HepG2 (cell line): ENCODE measurements around the gene CTCF. TPM values are rescaled to one million over a fixed set of nuclear protein-coding genes. Genes with fewer than 3 reads are reported as not detected.

Experiments
- ASH2L ChIP-seq: fragments of 300-600, 200-600 bp; sonication (generic); IDR thresholded peaks from 2 replicates; pipeline ENCODE4 v1.7.0; 2017; ENCODE audit warnings: low read depth, mild to moderate bottlenecking, moderate library complexity, mixed read lengths, low read length; ENCODE audit not compliant: insufficient read length
- ETV6 ChIP-seq: sonication (generic); formaldehyde crosslinking; conservative IDR thresholded peaks from 2 replicates; pipeline ENCODE4 v1.4.0; 2020; ENCODE audit warnings: missing genetic modification reagents
- HES4 ChIP-seq: sonication (generic); formaldehyde crosslinking; IDR thresholded peaks from 2 replicates; pipeline ENCODE4 v1.9.0; 2021; ENCODE audit warnings: mild to moderate bottlenecking, missing genetic modification reagents, borderline replicate concordance
- KDM1A ChIP-seq: IDR thresholded peaks from 2 replicates; pipeline ENCODE4 v1.6.1; 2016; ENCODE audit warnings: missing compliant biosample characterization
- KDM3A ChIP-seq: IDR thresholded peaks from 2 replicates; pipeline ENCODE4 v1.6.1; 2018; ENCODE audit warnings: low read depth, missing compliant biosample characterization
- SP1 ChIP-seq, 2 experiments: fragments of 450-650 bp in 1 of 2; sonication (generic) in 1 of 2; formaldehyde crosslinking in 1 of 2; IDR thresholded peaks; 2 replicates each; pipeline versions ENCODE4 v1.4.0 to v1.6.1; 2016 to 2020; ENCODE audit warnings: missing genetic modification reagents in 1 of 2
- STAT5B ChIP-seq: sonication (generic); formaldehyde crosslinking; IDR thresholded peaks from 2 replicates; pipeline ENCODE4 v1.4.0; 2020; ENCODE audit warnings: missing genetic modification reagents
- ZBTB20 ChIP-seq: sonication (generic); formaldehyde crosslinking; IDR thresholded peaks from 2 replicates; pipeline ENCODE4 v1.8.1; 2023; ENCODE audit warnings: missing genetic modification reagents, low read depth, mild to moderate bottlenecking, borderline replicate concordance
- ZNF550 ChIP-seq: sonication (generic); formaldehyde crosslinking; IDR thresholded peaks from 2 replicates; pipeline ENCODE4 v1.4.0; 2020; ENCODE audit warnings: mild to moderate bottlenecking, missing genetic modification reagents, borderline replicate concordance
- ZNF572 ChIP-seq: sonication (generic); formaldehyde crosslinking; IDR thresholded peaks from 2 replicates; pipeline ENCODE4 v1.5.1; 2020; ENCODE audit warnings: mild to moderate bottlenecking, missing genetic modification reagents
- ZNF839 ChIP-seq: sonication (generic); formaldehyde crosslinking; IDR thresholded peaks from 2 replicates; pipeline ENCODE4 v1.4.0; 2020; ENCODE audit warnings: missing genetic modification reagents, mild to moderate bottlenecking, borderline replicate concordance
- polyA plus RNA-seq, 8 experiments: library from polyadenylated mRNA; depleted of rRNA in 3 of 8; stranded (reverse) in 7 of 8; unstranded in 1 of 8; fragments of >200 nt; fragmentation: Illumina TruSeq in 4 of 8; extraction: Trizol in 4 of 8; gene quantifications; 2 replicates each; pipeline versions ENCODE4 v1.2.1 to v1.2.3, GENCODE V29; 2011 to 2016; ENCODE audit warnings: low read depth in 4 of 8, missing spikeins in 1 of 8, mixed read lengths in 1 of 8; ENCODE audit not compliant: insufficient read depth in 1 of 8
- total RNA-seq, 5 experiments: library from RNA; depleted of rRNA; stranded (reverse); fragments of >200 nt; fragmentation: Illumina TruSeq; extraction: Trizol; gene quantifications; 2 replicates each; pipeline ENCODE4 v1.2.3, GENCODE V29; 2016; ENCODE audit warnings: low read depth in 1 of 5
- TF ChIP-seq, protein P1 (sequence below): sonication (generic); formaldehyde crosslinking; IDR thresholded peaks from 2 replicates; pipeline ENCODE4 v1.9.0; 2021; ENCODE audit warnings: missing genetic modification reagents, borderline replicate concordance
- TF ChIP-seq, protein P2 (sequence below): sonication (generic); formaldehyde crosslinking; IDR thresholded peaks from 2 replicates; pipeline ENCODE4 v1.9.0; 2021; ENCODE audit warnings: missing genetic modification reagents, borderline replicate concordance
- TF ChIP-seq, protein P3 (sequence below): sonication (generic); formaldehyde crosslinking; IDR thresholded peaks from 2 replicates; pipeline ENCODE4 v1.8.0; 2022; ENCODE audit warnings: mild to moderate bottlenecking, missing genetic modification reagents
- TF ChIP-seq, protein P4 (sequence below): IDR thresholded peaks from 2 replicates; pipeline ENCODE4 v1.6.1; 2016; ENCODE audit warnings: mild to moderate bottlenecking
- TF ChIP-seq, protein P5 (sequence below): sonication (generic); formaldehyde crosslinking; conservative IDR thresholded peaks from 2 replicates; pipeline ENCODE4 v1.4.0; 2020; ENCODE audit warnings: mild to moderate bottlenecking, missing genetic modification reagents, moderate library complexity
- TF ChIP-seq, protein P6 (sequence below): IDR thresholded peaks from 2 replicates; pipeline ENCODE4 v1.6.1; 2012; ENCODE audit warnings: inconsistent platforms

CTCF gene
- total and polyA plus RNA-seq, 2 of the 13 experiments (the other 11 are each of a cell fraction or from before 2014, with no cell fraction given) = 19.5 to 37.5 TPM

DNA sequence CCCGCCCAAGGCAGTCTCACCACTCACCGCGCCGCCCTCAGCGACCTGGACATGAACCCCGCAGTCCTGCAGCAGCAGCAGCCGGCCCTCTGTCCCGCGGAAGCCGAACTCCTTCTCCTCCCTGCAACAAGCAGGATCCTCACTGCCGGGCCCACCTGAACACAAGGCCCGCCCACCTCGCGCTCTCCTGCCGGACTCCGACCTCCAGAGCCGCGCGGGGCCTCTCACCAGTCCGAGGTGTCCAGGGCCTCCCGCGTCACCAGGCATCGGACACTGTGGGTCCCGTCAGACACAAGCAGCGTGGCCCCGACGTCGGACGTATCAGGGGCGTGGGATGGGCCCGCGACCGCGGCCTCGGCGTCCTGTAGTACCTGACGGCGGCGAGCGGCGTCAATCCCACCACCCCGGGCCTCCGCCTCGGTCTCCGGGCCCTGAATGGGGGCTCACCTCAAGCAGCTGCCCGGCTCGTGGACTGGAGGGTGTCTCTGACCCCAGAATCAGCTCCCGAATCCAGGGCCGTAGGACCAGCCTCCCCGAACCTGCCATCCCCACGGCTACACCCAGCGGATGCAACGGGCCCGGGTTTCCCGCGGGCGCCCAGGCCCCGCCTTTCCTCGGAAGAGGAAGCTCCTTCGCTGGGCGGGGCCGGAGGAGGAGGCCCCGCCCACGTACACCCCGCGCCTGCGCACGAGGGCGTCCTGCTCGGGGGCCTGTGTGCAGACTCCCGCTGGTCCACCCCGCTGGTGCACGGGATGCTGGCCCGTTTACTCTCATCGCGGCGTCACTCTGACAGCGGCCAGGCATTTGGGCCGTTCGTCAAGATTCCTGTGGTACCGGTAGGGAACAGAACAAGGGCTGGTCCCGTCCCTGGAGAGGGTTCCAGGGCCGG lies 97.6 kb downstream of the CTCF start, which contains the start of gene ACD (continued):
- TF ChIP-seq ZNF839 (no peak), STAT5B (CRISPR knock-in tag) (0 out of 2 replicates have a peak, but pooled peaks have one; percentile 26), ASH2L (peak; percentile 92), ETV6 (CRISPR knock-in tag) (no peak), KDM1A (CRISPR knock-in tag) (peak; percentile 19; the same call in 1 of the 2 replicates), HES4 (CRISPR knock-in tag) (peak; percentile 89; the same call in 1 of the 2 replicates), ZNF572 (CRISPR knock-in tag) (peak; percentile 84), SP1 (IDR thresholded peaks at IDR 0.05) (no peak), SP1 (CRISPR knock-in tag; IDR thresholded peaks at IDR 0.05) (peak; percentile 88), ZBTB20 (0 out of 2 replicates have a peak, but pooled peaks have one; percentile 81), ZNF550 (CRISPR knock-in tag) (0 out of 2 replicates have a peak, but pooled peaks have one; percentile 18), KDM3A (CRISPR knock-in tag) (peak; percentile 94; the same call in 1 of the 2 replicates)
- TF ChIP-seq, protein P1, sequence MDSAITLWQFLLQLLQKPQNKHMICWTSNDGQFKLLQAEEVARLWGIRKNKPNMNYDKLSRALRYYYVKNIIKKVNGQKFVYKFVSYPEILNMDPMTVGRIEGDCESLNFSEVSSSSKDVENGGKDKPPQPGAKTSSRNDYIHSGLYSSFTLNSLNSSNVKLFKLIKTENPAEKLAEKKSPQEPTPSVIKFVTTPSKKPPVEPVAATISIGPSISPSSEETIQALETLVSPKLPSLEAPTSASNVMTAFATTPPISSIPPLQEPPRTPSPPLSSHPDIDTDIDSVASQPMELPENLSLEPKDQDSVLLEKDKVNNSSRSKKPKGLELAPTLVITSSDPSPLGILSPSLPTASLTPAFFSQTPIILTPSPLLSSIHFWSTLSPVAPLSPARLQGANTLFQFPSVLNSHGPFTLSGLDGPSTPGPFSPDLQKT (CRISPR knock-in tag) = 0 out of 2 replicates have a peak, but pooled peaks have one; percentile 41
- TF ChIP-seq, protein P2, sequence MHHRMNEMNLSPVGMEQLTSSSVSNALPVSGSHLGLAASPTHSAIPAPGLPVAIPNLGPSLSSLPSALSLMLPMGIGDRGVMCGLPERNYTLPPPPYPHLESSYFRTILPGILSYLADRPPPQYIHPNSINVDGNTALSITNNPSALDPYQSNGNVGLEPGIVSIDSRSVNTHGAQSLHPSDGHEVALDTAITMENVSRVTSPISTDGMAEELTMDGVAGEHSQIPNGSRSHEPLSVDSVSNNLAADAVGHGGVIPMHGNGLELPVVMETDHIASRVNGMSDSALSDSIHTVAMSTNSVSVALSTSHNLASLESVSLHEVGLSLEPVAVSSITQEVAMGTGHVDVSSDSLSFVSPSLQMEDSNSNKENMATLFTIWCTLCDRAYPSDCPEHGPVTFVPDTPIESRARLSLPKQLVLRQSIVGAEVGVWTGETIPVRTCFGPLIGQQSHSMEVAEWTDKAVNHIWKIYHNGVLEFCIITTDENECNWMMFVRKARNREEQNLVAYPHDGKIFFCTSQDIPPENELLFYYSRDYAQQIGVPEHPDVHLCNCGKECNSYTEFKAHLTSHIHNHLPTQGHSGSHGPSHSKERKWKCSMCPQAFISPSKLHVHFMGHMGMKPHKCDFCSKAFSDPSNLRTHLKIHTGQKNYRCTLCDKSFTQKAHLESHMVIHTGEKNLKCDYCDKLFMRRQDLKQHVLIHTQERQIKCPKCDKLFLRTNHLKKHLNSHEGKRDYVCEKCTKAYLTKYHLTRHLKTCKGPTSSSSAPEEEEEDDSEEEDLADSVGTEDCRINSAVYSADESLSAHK (CRISPR knock-in tag) = no peak
- TF ChIP-seq, protein P3, sequence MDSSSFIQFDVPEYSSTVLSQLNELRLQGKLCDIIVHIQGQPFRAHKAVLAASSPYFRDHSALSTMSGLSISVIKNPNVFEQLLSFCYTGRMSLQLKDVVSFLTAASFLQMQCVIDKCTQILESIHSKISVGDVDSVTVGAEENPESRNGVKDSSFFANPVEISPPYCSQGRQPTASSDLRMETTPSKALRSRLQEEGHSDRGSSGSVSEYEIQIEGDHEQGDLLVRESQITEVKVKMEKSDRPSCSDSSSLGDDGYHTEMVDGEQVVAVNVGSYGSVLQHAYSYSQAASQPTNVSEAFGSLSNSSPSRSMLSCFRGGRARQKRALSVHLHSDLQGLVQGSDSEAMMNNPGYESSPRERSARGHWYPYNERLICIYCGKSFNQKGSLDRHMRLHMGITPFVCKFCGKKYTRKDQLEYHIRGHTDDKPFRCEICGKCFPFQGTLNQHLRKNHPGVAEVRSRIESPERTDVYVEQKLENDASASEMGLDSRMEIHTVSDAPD (CRISPR knock-in tag) = peak; percentile 48
- TF ChIP-seq, protein P4, sequence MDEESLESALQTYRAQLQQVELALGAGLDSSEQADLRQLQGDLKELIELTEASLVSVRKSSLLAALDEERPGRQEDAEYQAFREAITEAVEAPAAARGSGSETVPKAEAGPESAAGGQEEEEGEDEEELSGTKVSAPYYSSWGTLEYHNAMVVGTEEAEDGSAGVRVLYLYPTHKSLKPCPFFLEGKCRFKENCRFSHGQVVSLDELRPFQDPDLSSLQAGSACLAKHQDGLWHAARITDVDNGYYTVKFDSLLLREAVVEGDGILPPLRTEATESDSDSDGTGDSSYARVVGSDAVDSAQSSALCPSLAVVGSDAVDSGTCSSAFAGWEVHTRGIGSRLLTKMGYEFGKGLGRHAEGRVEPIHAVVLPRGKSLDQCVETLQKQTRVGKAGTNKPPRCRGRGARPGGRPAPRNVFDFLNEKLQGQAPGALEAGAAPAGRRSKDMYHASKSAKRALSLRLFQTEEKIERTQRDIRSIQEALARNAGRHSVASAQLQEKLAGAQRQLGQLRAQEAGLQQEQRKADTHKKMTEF (CRISPR knock-in tag) = peak; percentile 79
- TF ChIP-seq, protein P5, sequence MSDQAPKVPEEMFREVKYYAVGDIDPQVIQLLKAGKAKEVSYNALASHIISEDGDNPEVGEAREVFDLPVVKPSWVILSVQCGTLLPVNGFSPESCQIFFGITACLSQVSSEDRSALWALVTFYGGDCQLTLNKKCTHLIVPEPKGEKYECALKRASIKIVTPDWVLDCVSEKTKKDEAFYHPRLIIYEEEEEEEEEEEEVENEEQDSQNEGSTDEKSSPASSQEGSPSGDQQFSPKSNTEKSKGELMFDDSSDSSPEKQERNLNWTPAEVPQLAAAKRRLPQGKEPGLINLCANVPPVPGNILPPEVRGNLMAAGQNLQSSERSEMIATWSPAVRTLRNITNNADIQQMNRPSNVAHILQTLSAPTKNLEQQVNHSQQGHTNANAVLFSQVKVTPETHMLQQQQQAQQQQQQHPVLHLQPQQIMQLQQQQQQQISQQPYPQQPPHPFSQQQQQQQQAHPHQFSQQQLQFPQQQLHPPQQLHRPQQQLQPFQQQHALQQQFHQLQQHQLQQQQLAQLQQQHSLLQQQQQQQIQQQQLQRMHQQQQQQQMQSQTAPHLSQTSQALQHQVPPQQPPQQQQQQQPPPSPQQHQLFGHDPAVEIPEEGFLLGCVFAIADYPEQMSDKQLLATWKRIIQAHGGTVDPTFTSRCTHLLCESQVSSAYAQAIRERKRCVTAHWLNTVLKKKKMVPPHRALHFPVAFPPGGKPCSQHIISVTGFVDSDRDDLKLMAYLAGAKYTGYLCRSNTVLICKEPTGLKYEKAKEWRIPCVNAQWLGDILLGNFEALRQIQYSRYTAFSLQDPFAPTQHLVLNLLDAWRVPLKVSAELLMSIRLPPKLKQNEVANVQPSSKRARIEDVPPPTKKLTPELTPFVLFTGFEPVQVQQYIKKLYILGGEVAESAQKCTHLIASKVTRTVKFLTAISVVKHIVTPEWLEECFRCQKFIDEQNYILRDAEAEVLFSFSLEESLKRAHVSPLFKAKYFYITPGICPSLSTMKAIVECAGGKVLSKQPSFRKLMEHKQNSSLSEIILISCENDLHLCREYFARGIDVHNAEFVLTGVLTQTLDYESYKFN (CRISPR knock-in tag) = peak; percentile 77
- TF ChIP-seq, protein P6, sequence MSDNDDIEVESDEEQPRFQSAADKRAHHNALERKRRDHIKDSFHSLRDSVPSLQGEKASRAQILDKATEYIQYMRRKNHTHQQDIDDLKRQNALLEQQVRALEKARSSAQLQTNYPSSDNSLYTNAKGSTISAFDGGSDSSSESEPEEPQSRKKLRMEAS = peak; percentile 70
